ENCODE data around the gene FRAS1.
"Not testable (repeated sequence)": the region's sequence is repeated elsewhere in the genome, so short reads cannot be mapped to it uniquely, and the experiment has no call there.

Gene FRAS1

GRCh38 chr4:78520808-78521226, 463.7 kb downstream of the FRAS1 start:
- DNase-seq, result no peak

GRCh38 chr4:78524009-78524408, 466.9 kb downstream of the FRAS1 start:
- DNase-seq, result no peak

GRCh38 chr4:78525559-78525958, 468.4 kb downstream of the FRAS1 start:
- DNase-seq, result no peak

GRCh38 chr4:78527103-78527502, 470.0 kb downstream of the FRAS1 start:
- DNase-seq, result no peak

- no peak for DNase-seq
These were observed 470.4 kb downstream of the FRAS1 start for GRCh38 chr4:78527555-78527954.

GRCh38 chr4:78528327-78528726, 471.2 kb downstream of the FRAS1 start:
- DNase-seq, result no peak

GRCh38 chr4:78529569-78530209, 472.6 kb downstream of the FRAS1 start:
- DNase-seq, result no peak

- DNase-seq, result no peak
These were observed 474.9 kb downstream of the FRAS1 start for GRCh38 chr4:78532046-78532445.

- no peak for DNase-seq
These were observed 476.7 kb downstream of the FRAS1 start for GRCh38 chr4:78533854-78534253.

- DNase-seq, result no peak
These were observed 477.3 kb downstream of the FRAS1 start for GRCh38 chr4:78534286-78534955.

GRCh38 chr4:78542373-78542772, 485.2 kb downstream of the FRAS1 start:
- DNase-seq, result no peak

GRCh38 chr4:78543424-78544125, 486.5 kb downstream of the FRAS1 start:
- DNase-seq, result no peak

- DNase-seq, result no peak
These were observed 487.6 kb downstream of the FRAS1 start for GRCh38 chr4:78544678-78545077.

GRCh38 chr4:78545275-78546246, 488.4 kb downstream of the FRAS1 start:
- DNase-seq, result no peak

GRCh38 chr4:78547899-78548298, 490.8 kb downstream of the FRAS1 start:
- not testable (repeated sequence) for DNase-seq

- not testable (repeated sequence) for DNase-seq
These were observed 491.8 kb downstream of the FRAS1 start for GRCh38 chr4:78548889-78549288.

- no peak for DNase-seq
These were observed 494.6 kb downstream of the FRAS1 start, which contains the start of gene ANXA3 for GRCh38 chr4:78551420-78552351. ANXA3 (plus strand) TSS chr4:78551770; CDS start chr4:78554474, 2,704 bp downstream.

GRCh38 chr4:78552389-78553042, 495.4 kb downstream of the FRAS1 start:
- no peak for DNase-seq

- no peak for DNase-seq
These were observed 495.9 kb downstream of the FRAS1 start for GRCh38 chr4:78553043-78553396.

- no peak for DNase-seq
These were observed 496.5 kb downstream of the FRAS1 start for GRCh38 chr4:78553529-78554060.

GRCh38 chr4:78556665-78557064, 499.5 kb downstream of the FRAS1 start:
- DNase-seq, result no peak

Data from effector CD4-positive, alpha-beta T cell (primary cell).